ENCODE results near the gene CDH6. TPM values are rescaled to one million over a fixed set of nuclear protein-coding genes. Genes with fewer than 3 reads are reported as not detected.

The CDH6 gene
- total RNA-seq, 1 experiment from 2014 or later = not detected

DNA sequence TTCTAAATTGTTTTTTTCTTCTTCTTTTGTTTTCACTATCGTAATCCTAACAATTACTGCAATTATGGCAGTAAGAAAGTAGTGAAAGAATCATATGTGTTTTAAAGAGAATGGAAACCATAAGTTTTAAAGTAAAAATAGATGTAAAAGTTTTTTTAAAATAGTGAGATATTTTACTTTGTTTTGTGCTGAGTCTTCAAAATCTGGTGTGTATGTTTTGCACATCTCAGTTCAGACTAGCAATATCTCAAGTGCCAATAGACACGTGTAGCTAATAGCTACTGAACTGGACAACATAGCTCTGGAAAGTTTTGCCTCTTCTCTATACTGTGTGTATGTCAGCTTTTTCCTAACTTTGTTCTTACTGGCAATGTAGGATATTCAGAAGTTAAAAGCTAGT, 45.0 kb downstream of the CDH6 start:
- Histone ChIP-seq H3F3A (ENCODE audit: insufficient read depth, low read depth) (no peaks in the 10 kb centered on the region), H3K27ac (no peak overlapping the region), H3K4me1 (replicated peaks; ENCODE audit: insufficient read depth) (no peaks in the 10 kb centered on the region), H3K9me3 (ENCODE audit: insufficient read depth, low read depth) (no peaks in the 10 kb centered on the region), H3K36me3 (ENCODE audit: low read depth) (no peaks in the 10 kb centered on the region), H3K79me2 (ENCODE audit: low read depth) (no peaks in the 10 kb centered on the region), H3K27me3 (ENCODE audit: insufficient read depth, low read depth) (no peaks in the 10 kb centered on the region), H2AFZ (no peak overlapping the region), H3K9me2 (ENCODE audit: insufficient read depth) (no peaks in the 10 kb centered on the region), H3K4me2 (no peak overlapping the region), H4K20me1 (ENCODE audit: insufficient read depth) (no peaks in the 10 kb centered on the region), H3K4me3 (no peak overlapping the region)
- BruUV-seq (replicated peaks) = no TSS peak
- TF ChIP-seq, protein P1, sequence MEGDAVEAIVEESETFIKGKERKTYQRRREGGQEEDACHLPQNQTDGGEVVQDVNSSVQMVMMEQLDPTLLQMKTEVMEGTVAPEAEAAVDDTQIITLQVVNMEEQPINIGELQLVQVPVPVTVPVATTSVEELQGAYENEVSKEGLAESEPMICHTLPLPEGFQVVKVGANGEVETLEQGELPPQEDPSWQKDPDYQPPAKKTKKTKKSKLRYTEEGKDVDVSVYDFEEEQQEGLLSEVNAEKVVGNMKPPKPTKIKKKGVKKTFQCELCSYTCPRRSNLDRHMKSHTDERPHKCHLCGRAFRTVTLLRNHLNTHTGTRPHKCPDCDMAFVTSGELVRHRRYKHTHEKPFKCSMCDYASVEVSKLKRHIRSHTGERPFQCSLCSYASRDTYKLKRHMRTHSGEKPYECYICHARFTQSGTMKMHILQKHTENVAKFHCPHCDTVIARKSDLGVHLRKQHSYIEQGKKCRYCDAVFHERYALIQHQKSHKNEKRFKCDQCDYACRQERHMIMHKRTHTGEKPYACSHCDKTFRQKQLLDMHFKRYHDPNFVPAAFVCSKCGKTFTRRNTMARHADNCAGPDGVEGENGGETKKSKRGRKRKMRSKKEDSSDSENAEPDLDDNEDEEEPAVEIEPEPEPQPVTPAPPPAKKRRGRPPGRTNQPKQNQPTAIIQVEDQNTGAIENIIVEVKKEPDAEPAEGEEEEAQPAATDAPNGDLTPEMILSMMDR (conservative IDR thresholded peaks at IDR 0.05) = no peak
- no peak for TF ChIP-seq EZH2 (IDR thresholded peaks at IDR 0.05; ENCODE audit: low read depth)
- POLR2A ChIA-PET (ENCODE audit: unreplicated experiment) = interaction anchor here (0.6 kb wide), 1 partner anchor 491 kb away, joined by 4 read pairs; no protein-coding TSS in a partner anchor
- intact Hi-C loops (cut with micrococcal nuclease; ENCODE audit: unreplicated experiment) = loop anchor here (5.0 to 10.0 kb wide), 2 partner anchors 246 to 839 kb away; no protein-coding TSS in a partner anchor
- DNase-seq = no peak
- CTCF ChIA-PET = no interaction called here

DNA sequence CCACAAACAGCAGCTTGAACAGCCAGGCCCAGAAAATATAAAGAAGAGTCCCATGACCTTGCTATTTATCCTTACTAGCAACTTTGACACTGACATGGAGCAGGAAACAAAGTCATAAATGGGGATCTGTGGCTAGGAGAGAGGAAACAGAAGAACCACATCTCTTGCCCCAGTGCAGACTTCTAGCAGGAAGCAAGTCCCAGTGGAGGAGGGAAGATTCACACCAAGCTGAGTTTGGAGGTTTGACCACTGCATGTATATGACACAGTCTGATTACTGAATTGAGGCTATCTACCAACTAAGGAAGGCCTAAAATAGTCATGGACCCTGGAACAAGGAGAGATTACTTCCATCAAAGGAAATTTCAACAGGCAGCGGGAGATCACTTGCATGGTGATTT, 51.4 kb downstream of the CDH6 start:
- Histone ChIP-seq H3K4me3 (no peak overlapping the region), H2AFZ (no peak overlapping the region), H3K27me3 (ENCODE audit: insufficient read depth, low read depth) (no peaks in the 10 kb centered on the region), H3K9me2 (ENCODE audit: insufficient read depth) (no peaks in the 10 kb centered on the region), H4K20me1 (ENCODE audit: insufficient read depth) (no peaks in the 10 kb centered on the region), H3F3A (ENCODE audit: insufficient read depth, low read depth) (no peaks in the 10 kb centered on the region), H3K4me2 (no peak overlapping the region), H3K79me2 (ENCODE audit: low read depth) (no peaks in the 10 kb centered on the region), H3K9me3 (ENCODE audit: insufficient read depth, low read depth) (no peaks in the 10 kb centered on the region), H3K36me3 (ENCODE audit: low read depth) (no peaks in the 10 kb centered on the region), H3K27ac (no peak overlapping the region), H3K4me1 (replicated peaks; ENCODE audit: insufficient read depth) (no peaks in the 10 kb centered on the region)
- CTCF ChIA-PET = no interaction called here
- TF ChIP-seq, protein P1 (conservative IDR thresholded peaks at IDR 0.05) = no peak
- TF ChIP-seq EZH2 (IDR thresholded peaks at IDR 0.05; ENCODE audit: low read depth) = no peak
- POLR2A ChIA-PET (ENCODE audit: unreplicated experiment) = no interaction called here
- DNase-seq = no peak
- no TSS peak for BruUV-seq (replicated peaks)
- intact Hi-C loops (cut with micrococcal nuclease; ENCODE audit: unreplicated experiment) = no loop called here

DNA sequence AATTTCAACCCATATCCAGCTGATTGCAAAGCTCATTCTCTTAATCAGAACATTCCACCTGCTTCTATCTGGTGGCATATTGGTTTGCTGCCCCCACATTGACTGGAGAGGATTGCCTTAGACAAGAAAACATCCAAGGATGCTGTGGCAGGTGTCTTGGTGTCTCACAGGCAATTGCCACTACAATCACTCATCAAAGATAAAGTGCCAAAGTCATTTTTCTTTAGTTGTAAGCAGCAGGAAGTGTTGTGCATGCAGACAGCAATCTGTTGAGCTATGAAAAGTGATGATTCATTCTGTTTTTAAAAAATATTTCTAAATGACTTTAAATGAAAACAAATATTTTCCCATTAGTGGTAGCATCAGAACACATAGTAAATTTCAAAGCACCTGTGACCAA, 53.9 kb downstream of the CDH6 start:
- H3K9me2 ChIP-seq (ENCODE audit: insufficient read depth) = no peaks in the 10 kb centered on the region
- no peaks in the 10 kb centered on the region for H3K9me3 ChIP-seq (ENCODE audit: insufficient read depth, low read depth)
- no peaks in the 10 kb centered on the region for H4K20me1 ChIP-seq (ENCODE audit: insufficient read depth)
- ChIA-PET POLR2A (ENCODE audit: unreplicated experiment) (no interaction called here), CTCF (interaction anchor here (0.5 kb wide), 1 partner anchor 1284 kb away, joined by 4 read pairs; no protein-coding TSS in a partner anchor)
- intact Hi-C loops (cut with micrococcal nuclease; ENCODE audit: unreplicated experiment) = no loop called here
- H3F3A ChIP-seq (ENCODE audit: insufficient read depth, low read depth) = no peaks in the 10 kb centered on the region
- no peaks in the 10 kb centered on the region for H3K79me2 ChIP-seq (ENCODE audit: low read depth)
- H3K4me3 ChIP-seq = no peak overlapping the region
- BruUV-seq (replicated peaks) = no TSS peak
- H2AFZ ChIP-seq = no peak overlapping the region
- no peak for DNase-seq
- H3K36me3 ChIP-seq (ENCODE audit: low read depth) = no peaks in the 10 kb centered on the region
- TF ChIP-seq, protein P1 (conservative IDR thresholded peaks at IDR 0.05) = no peak
- no peak for TF ChIP-seq EZH2 (IDR thresholded peaks at IDR 0.05; ENCODE audit: low read depth)
- no peaks in the 10 kb centered on the region for H3K4me1 ChIP-seq (replicated peaks; ENCODE audit: insufficient read depth)
- H3K4me2 ChIP-seq = no peak overlapping the region
- H3K27me3 ChIP-seq (ENCODE audit: insufficient read depth, low read depth) = no peaks in the 10 kb centered on the region
- H3K27ac ChIP-seq = no peak overlapping the region
